GM18870 (cell line): Measurements from ENCODE around the gene KSR1.
"Not testable (repeated sequence)": the region's sequence is repeated elsewhere in the genome, so short reads cannot be mapped to it uniquely, and the experiment has no call there.

Experiments
- ATAC-seq: cut with Tn5 transposase; IDR thresholded peaks from one replicate; pipeline ENCODE4 v1.9.1; 2021; ENCODE audit warnings: moderate library complexity; ENCODE audit not compliant: unreplicated experiment

KSR1 gene

DNA sequence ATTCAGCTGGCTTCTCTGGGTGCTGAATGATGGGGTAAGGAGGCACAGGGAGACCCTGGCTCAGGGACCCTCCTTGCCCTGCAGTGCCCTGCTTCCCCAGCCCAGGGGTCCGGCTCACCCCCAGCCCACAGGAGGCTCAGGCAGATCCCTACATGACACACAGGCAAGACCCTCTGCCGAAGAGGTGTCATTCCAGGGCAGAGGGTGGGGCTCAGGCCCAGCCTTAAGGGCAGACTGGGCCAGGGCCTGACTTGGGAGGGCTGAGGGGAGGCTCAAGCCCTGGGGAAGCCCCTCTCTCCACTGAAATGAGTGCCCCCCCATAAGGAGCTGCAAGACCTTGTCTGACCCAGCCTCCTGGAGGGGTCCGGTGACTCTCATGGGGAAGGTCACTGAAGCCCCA, 30.3 kb upstream of the KSR1 start:
- no peak for ATAC-seq

DNA sequence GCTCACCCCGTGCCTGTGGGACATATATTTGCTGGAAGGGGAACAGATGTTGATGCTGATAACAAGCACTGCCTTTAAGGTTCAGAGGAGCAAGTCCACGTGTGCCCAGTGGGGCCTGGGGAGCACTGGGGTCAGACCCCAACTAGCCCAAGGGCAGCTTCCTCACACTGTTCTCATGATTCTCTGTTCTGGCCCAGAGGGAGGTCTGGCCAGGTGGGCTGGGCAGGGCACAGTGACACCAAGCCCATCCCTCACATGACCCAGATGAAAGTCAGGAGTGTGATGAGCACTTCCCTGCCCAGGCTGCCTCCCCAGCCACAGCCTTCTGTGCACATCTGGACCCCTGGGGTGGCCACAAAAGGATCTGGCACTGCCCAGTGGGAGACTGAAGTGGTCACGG, 29.8 kb upstream of the KSR1 start:
- ATAC-seq = not testable (repeated sequence)

DNA sequence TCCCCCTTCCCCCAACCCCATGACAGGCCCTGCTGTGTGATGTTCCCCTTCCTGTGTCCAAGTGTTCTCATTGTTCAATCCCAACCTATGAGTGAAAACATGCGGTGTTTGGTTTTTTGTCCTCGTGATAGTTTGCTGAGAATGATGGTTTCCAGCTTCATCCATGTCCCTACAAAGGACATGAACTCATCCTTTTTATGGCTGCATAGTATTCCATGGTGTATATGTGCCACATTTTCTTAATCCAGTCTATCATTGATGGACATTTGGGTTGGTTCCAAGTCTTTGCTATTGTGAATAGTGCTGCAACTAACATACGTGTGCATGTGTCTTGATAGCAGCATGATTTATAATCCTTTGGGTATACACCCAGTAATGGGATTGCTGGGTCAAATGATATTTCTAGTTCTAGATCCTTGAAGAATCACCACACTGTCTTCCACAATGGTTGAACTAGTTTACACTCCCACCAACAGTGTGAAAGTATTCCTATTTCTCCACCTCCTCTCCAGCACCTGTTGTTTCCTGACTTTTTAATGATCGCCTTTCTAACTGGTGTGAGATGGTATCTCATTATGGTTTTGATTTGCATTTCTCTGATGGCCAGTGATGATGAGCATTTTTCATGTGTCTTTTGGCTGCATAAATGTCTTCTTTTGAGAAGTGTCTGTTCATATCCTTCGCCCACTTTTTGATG, 28.9 kb upstream of the KSR1 start:
- ATAC-seq = not testable (repeated sequence)

DNA sequence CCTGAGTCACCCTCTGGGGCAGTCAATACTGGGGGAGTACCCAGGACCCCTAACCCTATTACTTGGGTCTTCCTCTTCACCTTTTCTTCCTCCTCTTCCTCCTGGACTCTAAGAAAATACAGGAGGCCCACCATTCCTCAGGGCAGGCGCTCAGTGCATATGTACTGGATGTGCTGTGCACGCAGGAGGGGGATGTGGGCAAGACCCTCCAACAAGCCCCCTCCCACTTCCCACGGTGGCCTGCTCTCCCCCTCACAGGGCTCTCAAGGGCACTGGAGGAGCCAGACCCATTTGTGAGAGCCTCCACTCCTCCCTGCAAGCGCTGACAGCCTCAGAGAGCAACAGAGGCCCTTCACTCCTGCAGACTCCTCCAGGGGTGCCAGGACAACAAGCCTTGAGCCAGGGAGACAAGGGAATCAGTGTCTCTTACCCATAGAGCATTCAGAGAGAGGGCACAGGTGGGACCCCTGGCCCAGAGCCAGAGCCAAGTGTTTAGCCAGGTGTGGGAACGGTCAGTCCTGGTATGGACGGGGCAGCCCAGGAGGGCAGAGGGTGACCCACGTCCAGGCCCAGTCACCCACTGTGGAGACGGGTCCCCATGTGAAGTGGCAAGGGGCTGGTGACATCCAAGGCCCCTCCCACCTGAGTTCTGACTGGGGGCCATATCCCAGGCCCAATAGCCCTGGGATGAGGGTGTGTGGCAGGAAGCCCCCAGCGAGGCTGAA, 27.3 kb upstream of the KSR1 start:
- no peak for ATAC-seq

DNA sequence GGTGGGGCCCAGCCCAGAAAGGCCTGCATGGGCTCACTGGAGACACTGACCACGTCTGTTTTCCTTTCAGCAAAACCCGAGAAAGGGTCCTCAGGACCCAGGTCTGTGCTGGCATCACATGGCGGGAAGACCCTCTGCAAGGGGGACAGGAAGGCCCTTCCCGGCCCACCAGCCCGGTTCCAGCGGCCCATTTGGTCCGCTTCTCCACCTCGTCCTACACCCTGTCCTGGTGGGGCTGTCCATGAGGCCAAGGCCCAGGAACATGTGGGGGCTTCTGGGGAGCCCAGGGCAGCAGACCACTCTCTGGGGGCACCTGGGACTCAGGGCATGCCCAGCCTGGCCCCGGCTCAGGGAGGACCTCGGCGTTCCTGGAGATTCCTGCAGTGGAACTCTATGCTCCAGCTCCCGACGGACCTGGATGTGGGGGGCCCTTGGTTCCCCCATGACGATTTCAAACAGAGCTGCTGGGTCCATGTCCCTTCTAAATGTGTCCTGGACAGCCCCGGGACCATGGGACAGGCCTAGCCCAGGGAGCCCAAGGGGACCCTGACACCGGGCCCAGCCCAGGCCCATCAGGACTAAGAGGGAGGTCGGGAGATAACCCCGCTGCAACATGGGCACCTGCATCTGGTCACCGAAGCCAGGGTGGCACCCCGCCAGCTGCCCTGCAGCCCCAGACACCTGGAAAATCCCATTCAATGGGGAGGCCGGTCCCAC, 26.4 kb upstream of the KSR1 start:
- no peak for ATAC-seq

DNA sequence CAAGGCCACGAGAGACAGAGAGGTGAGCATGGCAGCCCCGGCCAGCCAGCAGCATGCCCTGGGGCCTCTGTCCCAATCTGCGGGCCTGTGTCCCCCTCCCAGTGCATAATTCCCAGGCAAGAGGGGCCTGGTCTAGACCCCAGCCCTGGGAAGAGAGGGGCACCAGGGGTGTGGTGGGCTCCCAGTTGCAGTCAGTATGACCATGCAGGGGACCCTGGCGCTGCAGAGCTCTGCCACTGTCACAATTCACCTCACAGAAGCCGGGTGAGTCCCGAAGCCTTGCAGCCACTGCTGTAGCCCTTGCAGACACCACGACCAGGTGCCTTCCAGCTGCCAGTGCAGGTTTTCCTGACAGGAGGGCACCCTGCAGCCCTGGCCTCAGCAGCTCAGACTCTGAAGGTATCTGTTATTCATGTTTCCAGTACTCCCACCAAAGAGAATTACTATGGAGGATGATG, 25.8 kb upstream of the KSR1 start:
- no peak for ATAC-seq

DNA sequence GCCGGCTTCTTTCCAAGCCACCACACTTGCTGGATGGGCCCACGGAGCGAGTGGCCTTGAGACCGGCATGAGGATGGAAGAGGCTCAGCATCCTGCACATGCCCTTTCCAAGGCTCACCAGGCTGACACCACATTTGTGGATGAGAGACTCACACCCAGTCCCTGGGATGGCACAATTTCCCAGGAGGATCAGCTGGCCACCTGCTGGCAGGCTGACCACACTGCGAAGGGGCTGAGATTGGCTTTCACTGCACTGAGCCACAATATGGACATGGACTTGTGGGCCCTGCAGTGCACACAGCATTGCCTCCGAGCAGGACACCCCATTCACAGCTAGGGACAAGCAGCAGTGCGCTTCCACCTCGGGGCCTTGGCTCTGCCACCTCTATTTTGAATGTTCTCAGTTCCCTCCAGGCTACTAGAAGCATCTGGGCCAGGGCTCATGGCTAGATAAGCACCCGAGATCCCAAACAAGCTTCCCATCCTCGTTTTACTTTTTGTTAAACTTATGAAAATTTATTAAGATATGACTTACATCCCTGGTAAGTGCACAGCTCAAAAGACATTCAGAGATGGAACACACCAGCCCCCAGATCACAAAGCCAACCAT, 25.3 kb upstream of the KSR1 start:
- no peak for ATAC-seq

DNA sequence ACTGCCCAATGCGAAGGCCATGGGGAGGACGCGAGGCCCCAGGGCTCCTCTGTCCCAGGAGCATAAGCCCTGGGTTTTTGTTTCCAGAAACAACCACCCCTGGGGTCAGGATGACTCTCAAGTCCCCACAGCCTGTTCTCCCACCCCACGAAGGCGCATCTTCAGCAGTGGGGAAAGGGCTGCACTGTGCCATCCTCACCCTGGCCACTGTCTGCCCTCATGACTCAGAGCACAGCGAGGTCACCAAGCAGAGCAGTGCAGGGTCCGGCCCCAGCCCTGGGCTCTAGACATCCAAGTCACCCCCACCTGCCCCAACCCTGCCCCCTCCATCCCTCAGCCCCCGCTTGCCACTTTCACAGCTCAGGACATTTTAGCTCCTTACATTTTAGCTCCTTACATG, 22.7 kb upstream of the KSR1 start:
- ATAC-seq = no peak

DNA sequence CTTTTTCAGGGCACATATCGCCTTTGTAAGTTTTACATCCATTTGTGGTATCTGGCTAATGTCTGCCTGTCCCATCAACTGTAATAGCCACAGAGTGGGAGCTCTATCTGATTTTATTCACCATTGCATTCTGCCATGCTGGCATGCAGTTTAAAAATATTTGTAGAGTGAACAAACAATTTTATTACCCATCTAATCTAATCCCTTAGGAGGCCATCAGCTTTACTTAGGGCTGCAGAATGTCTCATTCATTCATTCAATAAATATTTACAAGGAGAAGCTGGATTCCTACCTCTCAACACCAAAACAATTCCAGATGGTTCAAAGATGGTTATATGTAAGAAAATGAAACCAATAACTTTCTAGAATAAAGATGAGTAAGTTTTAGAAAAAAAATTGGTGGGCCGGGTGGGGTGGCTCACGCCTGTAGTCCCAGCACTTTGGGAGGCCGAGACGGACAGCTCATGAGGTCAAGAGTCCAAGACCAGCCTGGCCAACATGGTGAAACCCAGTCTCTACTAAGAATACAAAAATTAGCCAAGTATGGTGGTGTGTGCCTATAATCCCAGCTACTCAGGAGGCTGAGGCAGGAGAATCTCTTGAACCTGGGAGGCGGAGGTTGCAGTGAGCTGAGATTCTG, 20.7 kb upstream of the KSR1 start:
- not testable (repeated sequence) for ATAC-seq

DNA sequence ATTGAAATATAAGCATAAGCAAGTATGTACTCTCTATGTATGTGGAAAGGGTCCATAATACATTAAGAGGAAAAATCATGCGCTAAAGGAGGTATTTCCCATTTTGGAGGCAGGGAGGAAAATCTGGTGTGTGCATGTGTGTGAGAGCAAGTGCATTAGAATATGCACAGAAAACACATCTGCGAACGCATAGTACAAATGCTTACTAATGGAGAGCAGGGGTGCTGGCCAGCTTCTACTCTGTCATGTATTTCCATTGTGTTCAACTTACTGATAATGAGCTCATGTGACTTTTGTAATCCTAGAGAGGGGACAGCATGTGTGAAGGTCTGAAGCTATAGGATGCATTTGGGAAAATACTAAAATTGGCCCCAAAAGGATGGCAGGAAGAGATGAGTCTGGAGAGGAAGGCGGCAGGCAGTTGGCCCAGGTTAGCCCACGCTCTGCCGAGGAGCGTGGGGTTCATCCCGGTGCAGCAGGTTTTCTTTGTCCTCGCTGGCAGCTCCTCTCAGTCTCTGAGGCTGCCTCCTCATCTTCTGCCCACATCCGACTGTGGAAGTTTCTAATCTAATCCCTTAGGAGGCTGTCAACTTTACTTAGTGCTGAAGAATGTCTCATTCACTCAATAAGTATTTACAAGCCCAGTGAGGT, 17.8 kb upstream of the KSR1 start:
- ATAC-seq = no peak

DNA sequence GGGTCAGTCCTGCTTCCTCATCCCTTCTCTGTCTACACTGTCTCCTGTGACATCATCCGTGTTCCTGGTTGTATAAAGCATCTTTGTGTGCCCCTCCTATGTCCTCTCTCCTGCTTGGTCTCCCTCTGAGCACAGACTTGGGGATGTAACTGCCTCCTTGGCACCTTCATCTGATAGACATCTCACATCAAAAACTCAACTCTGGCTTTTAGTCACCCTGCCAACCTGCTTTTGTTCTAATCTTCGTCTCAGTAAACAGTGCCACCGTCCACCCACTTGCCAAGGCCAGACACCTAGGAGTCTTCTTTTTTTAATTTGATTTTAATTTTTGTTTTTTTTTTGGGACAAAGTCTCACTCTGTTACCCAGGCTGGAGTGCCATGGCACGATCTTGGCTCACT, 16.9 kb upstream of the KSR1 start:
- no peak for ATAC-seq

DNA sequence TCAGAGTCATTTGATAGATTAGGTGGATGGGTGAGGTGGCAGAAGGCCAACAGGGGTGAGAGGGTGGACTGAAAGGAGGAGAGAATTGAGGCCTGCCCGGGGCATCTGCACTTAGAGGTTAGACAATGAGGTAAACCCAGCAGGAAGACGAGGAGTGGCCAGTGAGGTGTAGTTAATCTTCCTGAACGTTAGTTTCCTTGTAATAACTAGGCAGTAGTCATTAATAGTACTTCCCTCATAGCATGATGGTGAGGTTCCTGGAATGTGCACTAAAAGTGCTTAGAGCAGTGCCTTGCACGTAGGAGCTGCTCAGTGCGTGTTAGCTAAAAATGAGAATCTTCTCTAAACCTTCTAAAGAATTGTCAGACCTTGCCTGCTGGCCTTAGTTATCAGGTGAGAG, 13.5 kb upstream of the KSR1 start:
- ATAC-seq = no peak

DNA sequence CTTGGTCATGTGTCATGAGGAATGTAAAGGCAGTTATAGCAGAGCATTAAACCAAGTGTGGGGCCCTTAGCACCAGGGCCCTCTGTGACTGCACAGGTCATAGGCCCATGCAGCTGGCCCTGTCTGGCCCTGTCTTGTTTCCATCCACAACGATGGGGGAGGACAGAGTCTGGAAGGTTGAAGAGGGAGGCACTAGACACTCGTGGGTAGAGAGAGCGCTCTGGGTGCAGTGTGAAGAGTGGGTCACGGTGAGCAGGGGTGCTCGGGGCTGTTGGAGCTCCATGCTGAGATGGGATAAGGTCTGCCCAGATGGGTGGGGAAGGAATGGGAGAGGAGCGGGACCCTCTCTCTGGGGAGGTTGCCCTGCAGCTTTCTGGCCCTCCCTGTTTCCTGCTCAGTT, 12.8 kb upstream of the KSR1 start:
- ATAC-seq = no peak

DNA sequence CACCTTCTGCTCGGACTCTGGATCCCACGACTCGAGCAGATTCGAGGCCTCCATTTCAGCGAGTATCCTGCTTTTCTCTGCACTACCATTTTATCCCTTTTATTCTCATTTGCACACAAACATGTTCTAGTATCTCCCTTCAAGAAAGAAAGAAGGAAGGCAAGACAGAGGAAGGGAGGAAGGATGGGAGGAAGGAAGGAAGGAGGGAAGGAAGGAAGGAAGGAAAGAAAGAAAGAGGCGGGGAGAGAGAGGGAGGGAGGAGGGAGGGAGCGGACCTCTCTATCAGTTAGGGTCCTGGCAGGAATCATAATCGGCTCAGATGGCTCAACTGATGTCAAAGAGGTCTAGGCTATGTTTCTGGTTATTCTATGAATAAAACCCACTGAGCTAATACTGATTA, 10.3 kb upstream of the KSR1 start:
- ATAC-seq = no peak

DNA sequence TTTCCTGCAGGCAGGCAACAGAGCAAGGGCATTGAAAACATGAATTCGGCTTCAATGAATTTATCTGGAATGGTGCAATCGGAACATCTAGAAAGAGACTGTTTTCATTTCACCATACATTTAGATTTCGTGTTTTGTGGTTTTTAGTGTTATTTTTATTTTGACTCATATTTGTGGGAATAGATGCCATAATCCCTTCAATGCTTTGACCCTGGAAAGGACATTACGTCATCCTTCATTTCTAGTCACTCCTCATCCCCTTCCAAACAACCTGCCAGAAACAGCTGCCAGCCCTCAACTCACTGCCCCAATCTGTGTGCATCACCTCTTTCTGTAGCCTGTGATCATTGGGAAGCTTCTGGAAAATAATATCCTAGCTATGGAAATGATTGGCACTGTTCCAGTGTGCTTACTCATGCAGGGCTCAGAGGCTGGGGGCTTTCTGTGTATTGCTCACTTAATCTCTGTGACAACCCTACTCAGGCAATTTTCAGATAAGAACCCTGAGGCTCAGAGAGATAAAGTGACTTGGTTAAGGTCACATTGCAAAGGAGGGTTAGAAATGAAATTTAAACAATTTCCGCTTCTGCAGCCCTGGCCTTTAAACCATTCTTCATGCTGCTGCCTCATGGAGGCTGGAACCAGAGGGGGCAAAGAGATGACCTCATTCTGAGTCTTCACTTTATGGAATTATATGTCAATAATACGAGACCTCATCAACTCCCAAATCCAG, 9.5 kb upstream of the KSR1 start:
- no peak for ATAC-seq

DNA sequence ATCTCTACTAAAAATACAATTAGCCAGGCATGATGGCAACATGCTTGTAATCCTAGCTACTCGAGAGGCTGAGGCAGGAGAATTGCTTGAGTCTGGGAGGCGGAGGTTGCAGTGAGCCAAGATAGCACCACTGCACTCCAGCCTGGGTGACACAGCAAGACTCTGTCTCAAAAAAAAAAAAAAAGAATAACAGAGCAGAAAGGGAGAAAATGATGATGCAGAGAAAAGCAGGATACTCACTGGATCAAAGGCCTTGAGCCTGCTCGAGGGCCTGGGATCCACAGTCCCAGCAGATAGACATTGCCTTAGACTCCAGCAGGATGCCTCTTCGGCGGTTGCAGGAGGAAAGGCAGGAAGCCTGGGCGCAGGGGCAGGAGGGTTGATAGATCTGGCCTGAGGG, 7.7 kb upstream of the KSR1 start:
- not testable (repeated sequence) for ATAC-seq

DNA sequence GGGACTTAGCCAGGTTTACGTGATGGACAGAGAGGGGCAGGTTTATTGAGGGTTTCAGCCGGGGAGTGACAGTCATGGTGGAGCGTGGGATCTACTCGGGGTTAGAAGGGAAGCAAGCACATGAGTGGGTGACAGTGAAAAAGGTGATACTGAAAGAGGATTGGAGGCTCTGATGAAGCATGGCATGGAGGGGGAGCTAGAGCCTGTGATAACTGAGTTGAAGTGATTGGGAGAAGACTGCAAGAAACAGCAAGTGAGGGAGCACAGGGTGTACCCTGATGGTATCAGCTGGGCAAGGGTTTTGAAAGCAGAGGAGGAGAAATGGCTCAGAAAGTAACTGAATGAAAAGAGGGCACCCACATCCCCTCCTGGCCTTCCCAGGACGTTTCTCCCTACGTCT, 6.7 kb upstream of the KSR1 start:
- ATAC-seq = no peak

DNA sequence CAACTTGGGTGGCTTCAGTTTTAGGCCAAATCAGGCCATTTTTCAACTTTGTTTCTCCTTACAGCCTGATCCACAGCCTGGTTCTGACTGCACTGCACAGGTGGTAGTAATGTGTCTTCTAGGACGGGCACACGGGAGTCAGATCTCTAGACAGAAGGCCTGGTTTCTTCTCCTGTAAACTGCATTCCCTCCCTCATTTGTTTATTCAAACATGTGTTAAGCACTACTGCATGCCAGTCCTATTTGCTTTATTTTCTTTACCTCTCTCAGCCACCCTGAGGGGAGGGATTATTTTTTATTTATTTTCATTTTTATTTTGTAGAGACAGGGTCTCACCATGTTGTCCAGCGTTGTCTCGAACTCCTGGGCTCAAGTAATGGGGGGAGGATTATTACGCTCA, 6.3 kb upstream of the KSR1 start:
- ATAC-seq = no peak

DNA sequence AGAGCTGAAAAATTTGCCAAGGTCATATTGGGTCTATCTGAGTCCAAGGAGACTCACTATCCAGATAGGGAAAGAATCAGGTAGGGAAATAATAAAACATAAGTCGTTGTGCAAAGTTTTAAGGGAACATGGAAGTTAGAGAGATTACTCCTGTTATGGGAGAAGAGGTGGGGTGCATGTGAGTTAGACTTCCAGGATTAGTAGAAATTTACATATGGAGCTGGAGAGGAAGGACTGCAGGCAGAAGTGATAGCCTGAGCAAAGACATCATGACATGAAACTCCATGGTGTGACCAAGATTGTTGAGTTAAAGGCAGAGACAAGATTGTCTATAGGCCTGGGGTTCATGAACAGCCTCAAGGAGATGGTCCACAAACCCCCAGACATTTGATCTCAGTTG, 5.8 kb upstream of the KSR1 start:
- ATAC-seq = no peak

DNA sequence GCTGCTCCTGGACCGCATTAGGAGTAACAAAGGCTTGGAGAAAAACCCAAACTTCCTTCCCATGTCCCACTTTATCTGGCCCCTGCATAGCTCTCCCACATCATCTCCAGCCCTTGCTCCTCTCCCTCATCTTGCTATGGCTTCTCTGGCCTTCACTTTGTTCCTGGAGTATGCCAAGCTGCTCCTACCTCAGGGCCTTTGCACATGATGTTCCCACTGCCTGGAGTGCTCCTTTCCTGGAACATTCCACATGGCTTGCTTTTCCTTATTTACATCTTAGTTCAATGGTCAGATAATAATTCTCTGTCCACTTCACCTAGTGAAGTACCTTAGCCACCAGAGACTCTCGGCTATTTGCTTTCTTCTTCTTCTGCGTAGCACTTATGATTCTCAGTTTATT, 4.3 kb upstream of the KSR1 start:
- ATAC-seq = no peak
